Sciatic nerve (tissue), 2 donors: Measurements from ENCODE around the gene PMM2. TPM values are rescaled to one million over a fixed set of nuclear protein-coding genes. Genes with fewer than 3 reads are reported as not detected.

Experiments used
- ATAC-seq: fragments of 200-7000 bp; cut with Tn5 transposase; one replicate; pipeline ENCODE4 v1.9.1; 2020; ENCODE audit warnings: mild to moderate bottlenecking, moderate library complexity
- DNase-seq: peaks from one replicate; pipeline ENCODE4 v3.0.0-alpha.2; 2020; ENCODE audit warnings: low spot score
- intact Hi-C: fragments of 100-400 bp; cut with DNase I; formaldehyde crosslinking; loops from one replicate; pipeline ENCODE4 v1.14.2; 2022
- total RNA-seq: library from RNA; stranded (reverse); fragmentation: NEBNext Ultra II Directional; extraction: Animal tissue kit (Norgen Biotek cat#: 25700); gene quantifications from one replicate; pipeline ENCODE4 v1.2.1, GENCODE V29; 2021
- donor health status: DM: no; HTN: no; CAD: no.
- donor health status: DM: no; HTN: no; CAD: no.

The PMM2 gene
- total RNA-seq, 1 donor from 2014 or later = 45.4 TPM

DNA sequence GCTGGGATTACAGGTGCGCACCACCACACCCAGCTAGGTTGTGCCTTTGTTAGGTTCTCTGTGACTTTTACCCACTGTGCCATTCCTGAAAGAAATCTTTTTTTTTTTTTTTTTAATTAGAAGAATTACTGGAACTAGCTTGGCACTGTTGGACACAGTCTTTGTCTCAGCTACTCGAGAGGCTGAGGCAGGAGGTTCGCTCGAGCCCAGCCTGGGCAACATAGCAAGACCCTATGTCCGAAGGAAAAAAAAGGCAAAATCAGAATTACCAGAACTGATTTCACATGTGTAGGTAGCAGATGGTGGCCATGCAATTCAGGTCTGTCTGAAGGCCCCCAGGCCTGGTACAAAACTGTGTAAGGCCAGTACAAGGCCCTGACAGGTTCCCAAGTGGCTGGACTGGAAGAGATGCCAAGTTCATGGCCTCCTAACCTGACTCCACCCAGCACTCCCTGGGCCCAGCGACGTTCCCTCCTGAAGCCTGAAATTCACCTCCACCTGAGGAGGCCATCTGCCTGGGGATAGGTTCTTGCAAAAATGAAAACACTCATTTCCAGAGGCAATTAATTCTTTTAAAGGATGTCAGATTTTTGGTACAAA lies 48.2 kb downstream of the PMM2 start:
- intact Hi-C loops = no loop called here
- ATAC-seq (no peak), DNase-seq (no peak)

DNA sequence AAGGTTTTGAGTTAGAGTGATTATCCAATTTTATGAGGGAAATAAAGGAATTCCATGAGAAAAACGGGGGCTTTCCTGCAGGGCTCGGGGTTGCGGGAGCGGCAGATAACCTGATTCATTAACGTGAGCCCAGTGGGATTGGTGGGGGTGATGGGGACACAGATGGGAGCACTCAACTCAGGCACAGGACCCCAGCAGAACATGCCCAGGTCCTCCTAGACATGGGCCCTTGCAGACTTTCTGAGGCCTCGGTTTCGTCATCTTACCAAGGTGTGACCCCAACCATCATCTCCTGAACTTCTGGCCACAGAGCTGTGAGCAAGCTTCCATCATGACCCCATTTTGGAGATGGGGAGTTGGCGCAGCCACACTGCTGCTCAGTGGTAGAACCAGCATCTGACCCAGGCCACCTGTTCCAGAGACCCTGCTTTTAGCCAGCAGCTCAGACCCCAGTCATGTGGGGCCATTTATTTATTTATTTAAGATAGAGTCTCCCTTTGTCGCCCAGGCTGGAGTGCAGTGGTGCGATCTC lies 48.8 kb downstream of the PMM2 start:
- DNase-seq = no peak
- intact Hi-C loops = no loop called here
- ATAC-seq = no peak

DNA sequence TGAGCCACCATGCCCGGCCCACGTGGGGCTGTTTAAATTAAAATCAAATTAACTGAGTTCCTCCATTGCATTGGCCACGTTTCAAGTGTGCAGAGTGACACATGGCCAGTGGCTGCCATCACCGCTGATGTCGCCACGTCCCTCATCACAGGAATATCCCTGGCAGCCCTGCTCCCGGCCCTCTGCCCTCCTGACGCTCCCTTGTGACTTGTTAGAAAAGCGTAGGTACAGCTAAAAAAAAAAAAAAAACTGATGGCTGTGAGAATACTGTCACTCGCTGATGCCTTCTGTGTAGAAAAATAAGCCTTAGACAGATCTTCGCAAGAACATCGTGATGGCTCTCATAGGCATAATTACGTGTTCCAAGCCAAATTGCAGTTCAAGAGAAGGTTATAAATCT lies 49.5 kb downstream of the PMM2 start:
- DNase-seq (no peak), ATAC-seq (peak; percentile 7)
- intact Hi-C loops = no loop called here

DNA sequence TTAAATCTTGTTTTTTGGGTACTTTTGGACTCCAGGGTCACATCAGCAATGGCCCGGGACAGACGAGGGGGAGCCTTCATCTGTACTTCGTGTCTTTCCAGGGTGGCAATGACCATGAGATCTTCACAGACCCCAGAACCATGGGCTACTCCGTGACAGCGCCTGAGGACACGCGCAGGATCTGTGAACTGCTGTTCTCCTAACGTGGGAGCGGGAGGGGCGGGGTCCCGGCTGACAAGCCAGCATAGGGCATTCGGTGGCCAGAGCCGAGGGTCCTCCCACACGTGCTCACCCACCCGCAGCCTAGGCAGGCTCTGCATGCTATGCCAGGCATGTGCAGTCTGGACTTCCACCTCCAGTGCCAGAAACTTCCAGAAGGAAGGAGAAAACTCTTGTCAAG lies 50.0 kb downstream of the PMM2 start:
- ATAC-seq (no peak), DNase-seq (peak; percentile 61)
- intact Hi-C loops = no loop called here

DNA sequence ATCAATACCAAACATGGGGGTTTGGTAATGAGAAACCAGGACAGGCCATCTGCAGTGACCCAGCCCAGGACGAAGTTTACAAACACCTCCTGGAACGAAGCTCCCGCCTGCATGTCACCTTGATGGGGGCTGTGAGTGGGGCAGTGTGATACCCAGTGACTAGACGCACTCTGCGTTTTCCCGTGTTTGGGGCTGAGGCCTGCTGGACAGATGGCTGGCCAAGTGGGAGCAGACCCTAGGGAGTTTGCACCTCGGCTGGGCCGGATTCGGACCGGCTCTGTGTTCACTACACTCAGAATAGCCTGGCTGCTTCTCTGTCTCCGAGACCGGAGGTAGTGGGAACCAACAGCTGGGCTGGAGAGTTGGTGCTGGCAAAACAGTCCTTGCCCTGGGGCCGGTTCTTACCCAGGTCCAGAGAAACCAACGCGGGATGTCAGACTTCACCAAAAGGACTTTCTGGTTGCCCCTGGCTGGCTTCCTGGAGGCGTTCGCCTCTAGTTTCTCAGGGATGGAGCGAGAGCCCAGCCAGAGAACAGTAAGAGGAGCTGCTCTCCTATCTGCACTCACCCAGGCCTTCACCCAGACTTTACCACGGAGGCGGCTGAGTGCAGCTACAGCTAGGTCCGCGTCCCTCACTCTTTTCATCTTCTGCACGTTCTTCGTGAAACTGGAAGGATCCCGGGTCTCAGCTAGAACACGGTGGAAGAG lies 50.7 kb downstream of the PMM2 start:
- ATAC-seq = no peak
- peak; percentile 56 for DNase-seq
- intact Hi-C loops = no loop called here

DNA sequence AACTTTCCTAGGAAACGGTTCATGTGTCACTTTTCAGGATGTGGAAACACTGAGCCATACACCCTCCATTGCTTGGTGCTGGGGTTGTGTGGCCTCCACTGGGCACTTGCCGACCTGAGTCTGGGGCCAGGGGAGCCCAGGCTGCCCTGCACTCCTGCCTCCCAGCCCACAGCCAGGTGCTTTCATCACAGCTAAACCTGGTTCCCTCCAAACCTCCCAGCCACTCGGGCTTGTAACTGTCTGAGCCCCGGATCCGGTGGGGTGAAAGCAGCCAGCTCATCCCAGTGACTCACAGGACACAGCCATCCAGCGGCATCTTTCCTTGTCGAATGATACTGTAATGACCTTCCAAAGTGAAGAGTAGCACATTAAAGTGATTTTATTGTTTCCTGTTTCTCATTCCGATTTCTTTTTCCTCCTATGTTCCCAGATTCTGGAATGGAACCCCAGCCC lies 51.3 kb downstream of the PMM2 start:
- DNase-seq = peak; percentile 54
- intact Hi-C loops = no loop called here
- peak; percentile 6 for ATAC-seq

DNA sequence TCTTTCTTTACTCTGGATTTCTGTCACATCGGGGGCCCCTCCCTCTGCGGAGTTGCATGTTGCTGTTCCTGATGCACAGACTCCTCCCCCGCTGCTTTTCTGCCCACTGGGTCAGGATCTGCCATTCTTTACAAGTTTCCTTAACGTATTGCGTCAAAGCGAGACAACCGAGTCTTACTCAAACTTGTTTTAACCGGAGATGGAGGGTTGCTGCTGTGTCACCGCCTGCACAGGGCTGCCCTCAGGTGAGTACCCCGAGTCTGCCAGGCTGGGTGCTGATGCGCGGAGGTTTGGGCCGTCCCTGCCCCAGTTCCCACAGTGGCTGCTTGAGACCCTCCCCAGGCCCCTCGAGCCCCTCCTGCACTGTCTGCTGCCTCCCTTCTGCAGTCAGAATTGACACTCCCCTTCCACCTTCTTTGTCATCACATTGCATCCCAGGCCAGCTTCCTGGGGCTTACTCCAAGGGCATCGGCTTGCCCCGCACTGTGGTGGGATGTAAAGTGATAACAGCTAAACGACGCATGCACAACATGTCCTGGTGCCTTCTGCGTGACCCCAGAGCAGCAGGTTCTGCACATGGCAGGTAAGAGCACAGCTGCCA lies 51.9 kb downstream of the PMM2 start:
- DNase-seq (peak; percentile 59), ATAC-seq (no peak)
- intact Hi-C loops = no loop called here

DNA sequence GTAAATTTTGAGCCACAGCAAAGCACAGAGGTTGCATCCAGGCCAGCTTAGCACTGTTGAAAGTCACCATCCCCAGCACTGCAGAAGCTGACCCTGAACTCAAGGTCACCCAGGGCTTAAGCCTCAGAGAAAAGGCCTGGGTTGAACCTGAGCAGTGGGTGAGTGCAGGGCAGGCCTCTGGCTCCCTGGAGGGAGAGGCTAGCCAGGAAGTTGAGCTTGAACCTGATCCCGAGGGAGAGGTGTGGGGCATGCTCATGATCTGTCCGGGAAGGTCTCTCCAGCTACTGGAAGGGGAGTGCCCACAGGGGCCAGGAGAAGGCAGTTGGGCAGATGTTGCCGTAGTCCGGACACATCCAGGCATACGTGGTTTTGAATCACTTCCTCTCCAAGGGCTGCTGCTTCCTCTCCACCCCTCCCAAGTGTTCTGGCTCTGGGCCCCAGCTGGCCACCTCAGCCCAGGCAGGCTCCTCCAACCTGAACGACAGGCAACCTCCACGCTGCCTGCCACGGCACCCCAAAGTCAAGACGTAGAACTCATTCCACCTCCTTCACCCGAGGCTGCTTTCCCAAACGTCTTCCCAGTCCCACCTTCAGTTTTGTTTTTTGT lies 52.7 kb downstream of the PMM2 start:
- intact Hi-C loops = no loop called here

DNA sequence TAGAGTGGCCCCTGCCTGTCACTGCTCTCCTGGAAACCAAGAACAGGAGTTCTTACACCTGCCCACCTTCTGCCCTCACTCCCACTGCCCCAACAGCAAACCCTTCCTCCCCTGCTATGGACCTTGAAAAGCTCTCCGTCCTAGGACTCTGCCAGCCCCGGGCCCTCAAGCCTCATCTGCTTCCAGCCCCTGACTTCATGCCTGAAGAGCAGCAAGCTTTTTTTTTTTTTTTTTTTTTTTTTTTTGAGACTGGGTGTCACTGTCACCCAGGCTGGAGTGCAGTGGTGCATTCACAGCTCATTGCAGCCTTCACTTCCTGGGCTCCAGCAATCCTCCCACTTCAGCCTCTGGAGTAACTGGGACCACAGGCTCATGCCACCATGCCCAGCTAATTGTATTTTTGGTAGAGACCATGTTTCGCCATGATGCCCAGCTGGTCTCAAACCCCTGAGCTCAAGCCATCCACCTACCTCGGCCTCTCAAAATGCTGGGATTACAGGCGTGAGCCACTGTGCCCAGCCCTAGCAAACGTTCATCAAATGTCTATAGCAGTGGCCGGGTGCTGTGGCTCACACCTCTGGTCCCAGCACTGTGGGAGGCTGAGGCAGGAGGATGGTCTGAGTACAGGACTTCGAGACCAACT lies 54.2 kb downstream of the PMM2 start:
- intact Hi-C loops = no loop called here
- no peak for DNase-seq
- no peak for ATAC-seq

More for the DNA sequence above, 52.7 kb downstream of the PMM2 start:
- DNase-seq = peak; percentile 72
- peak; percentile 74 for ATAC-seq

DNA sequence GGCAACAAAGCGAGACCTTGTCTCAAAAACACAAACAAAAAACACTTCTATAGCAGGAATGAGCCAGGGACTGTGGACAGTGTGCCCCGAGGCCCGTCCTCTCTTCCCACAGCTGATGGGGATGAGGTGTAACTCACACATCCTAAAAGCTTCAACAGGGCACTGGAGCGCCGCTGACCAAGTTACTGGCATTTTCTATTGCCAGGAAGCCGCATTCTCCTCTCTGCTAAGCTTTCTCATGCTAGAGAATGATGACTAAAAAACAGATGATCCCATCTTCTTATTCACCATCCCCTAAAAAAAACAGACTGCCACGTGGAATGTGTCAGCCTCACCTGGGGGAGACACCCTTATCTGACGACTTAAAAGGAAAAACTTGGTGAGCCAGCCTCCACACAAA lies 54.9 kb downstream of the PMM2 start:
- intact Hi-C loops = no loop called here
- ATAC-seq (no peak), DNase-seq (no peak)

DNA sequence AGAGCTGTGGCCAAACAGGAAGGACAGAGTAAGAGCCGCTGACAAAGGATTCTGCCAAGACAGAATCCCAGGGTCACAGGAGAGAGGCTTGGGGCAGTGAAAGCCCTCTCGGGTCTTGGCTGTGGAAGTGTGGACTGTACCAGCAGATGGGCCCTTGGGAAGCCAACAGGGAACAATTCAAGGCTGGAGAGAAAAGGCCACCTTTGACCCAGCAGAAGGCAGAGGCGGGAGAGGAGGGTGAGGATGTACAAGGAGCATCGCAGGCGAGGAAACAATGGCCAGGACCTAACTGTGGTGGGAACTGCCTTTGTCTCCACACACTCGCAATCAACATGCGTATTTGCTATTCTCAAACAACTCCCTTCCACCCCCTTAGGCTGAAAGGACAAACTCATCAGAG lies 55.5 kb downstream of the PMM2 start:
- ATAC-seq (no peak), DNase-seq (peak; percentile 38)
- intact Hi-C loops = no loop called here

DNA sequence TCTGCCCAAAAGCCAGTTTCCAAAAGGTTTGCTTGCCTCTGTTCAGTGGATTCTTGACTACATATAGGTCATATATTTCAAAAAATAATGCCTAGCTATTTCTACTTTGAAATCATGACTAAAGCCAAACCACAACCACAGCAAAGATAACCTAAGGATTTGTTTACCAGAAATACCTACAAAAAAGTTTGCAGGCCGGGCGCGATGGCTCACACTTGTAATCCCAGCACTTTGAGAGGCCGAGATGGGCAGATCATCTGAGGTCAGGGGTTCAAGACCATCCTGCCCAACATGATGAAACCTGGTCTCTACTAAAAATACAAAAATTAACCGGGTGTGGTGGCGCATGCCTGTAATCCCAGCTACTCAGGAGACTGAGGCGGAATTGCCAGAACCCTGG lies 56.0 kb downstream of the PMM2 start:
- no peak for ATAC-seq
- intact Hi-C loops = no loop called here
- peak; percentile 50 for DNase-seq

DNA sequence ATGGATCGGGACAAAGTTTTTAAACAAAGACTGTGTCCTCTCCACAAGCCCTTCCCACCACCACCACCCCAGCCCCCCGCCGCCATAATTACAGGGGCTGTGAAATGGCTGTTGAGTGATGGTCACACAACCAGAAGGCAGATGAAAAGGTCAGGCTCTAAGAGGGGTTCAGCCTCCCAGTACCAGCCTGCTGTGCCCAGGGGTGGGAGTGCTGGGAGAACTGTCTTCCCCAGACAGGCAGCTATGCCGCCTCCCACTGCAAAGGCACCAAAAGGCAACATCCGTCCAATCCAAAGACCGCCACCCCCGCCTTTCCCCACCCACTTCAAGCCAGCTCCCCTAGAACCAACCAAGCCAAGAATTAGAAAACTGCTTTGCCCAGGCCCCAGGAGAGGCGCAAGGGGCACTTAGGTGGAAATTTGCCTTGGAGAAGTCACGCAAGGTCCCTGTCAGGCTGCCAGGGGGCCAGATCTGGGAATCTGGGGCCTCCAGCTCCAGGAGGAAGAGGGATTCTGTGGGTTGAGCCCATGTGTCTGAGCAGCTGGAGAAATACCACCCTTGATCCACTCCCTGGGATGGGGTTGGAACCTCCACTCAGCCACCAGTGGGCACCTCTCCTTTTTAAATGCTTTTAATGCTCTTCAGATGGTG lies 56.8 kb downstream of the PMM2 start:
- intact Hi-C loops = no loop called here
- DNase-seq (peak; percentile 53), ATAC-seq (no peak)

DNA sequence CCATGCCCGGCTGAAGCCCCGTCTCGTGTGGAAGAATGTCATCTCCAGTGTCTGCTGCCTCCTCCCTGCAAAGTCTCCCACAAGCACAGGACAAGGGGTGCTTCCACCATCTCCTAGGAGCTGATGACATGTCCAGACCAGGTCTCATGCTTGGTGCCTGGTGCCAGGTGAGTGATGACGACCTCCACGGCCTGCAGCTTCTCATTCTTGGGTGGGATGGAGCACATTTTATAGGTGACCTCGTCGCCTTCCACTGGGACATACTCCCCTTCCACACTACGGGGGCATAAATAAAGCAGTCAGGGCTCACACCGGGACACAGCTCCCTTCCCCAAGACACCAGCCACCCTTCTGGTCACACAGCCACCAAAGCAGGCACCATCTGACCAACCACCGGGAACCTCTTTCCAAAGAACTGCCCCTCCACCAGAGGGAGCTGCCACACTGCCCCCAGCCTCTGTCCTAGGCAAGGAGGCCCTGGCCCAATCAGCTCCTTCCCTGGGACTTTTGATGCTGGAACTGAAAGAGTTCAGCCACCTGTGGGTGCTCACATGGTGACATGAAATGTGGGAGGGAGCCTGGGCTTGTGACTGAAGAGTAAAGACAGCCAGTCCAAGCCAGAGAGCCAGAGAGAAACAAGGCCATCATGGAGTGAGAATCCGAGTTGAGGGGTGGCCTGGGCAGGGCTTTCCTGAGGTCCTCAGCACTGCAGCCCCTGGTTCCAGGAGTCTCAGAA lies 57.6 kb downstream of the PMM2 start:
- DNase-seq (peak; percentile 49), ATAC-seq (no peak)
- intact Hi-C loops = no loop called here

DNA sequence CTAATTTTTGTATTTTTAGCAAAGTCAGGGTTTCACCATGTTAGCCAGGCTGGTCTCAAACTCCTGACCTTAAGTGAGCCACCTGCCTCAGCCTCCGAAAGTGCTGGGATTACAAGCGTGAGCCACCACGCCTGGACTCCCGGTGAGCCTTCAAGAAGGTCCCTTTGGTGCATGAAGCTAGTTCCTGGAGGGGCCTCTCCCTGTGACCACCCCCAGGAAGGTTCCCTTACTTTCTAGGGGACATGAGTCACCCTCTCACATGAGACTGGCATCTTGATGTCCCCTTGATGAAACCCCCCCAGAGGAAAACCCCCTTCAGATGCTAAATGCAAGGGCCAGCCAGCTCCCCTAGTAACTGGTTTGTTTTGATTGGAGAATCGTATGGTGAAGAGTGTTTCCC lies 58.3 kb downstream of the PMM2 start:
- intact Hi-C loops = no loop called here
- DNase-seq (no peak), ATAC-seq (no peak)

DNA sequence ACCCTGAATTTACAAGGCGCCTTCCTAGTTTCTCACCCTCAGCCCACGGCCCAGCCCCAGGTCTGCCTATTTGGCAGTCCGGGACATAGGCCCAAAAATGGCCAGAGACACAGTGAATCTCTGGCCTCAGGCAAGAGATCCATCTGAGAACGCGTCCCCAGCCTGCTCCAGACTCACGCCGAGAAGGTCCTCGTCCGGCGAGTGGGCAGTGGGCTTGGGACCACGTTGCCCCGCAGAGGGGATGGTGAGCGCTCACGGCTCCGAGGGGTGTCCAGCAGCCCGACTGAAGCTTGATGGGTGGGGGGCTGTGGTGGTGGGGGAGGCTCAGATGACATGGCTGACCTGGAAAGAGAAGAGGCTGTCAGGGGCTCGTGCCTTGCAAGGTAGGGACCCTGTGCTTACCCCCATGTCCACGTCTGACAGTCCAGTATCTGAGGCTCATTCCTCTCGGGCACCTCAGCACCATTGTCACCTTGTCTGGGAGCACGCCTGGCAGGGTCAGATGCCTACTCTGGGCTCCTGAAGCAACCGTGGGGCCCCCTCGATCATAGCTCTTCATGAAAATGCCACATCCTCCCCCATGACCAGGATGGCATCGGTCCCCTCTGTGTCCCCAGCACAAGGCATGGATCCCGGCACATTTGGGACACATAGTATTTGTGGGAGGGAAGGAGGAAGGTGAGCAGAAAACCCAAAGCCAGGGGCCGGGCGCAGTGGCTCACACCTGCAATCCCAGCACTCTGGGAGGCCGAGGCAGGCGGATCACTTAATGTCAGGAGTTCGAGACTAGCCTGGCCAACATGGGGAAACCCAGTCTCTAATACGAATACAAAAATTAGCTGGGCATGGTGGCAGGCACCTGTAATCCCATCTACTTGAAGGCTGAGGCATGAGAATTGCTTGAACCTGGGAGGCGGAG lies 61.6 kb downstream of the PMM2 start:
- DNase-seq (peak; percentile 57), ATAC-seq (no peak)
- intact Hi-C loops = no loop called here
